Keratinocyte (primary cell): Measurements from ENCODE around the gene TBXT. TPM values are rescaled to one million over a fixed set of nuclear protein-coding genes. Genes with fewer than 3 reads are reported as not detected.

ENCODE experiments used
- DNase-seq: peaks from one replicate; pipeline ENCODE4 v3.0.0-alpha.2; 2011; ENCODE audit warnings: low read depth, missing footprints, low spot score
- FAIRE-seq: peaks from 2 replicates; lab custom pipeline; 2011; peaks lifted over from hg19 to GRCh38; lab: Jason Lieb, UNC
- H2AFZ ChIP-seq: 2 replicates; pipeline ENCODE4 v1.6.0; 2012; ENCODE audit warnings: low read length, control low read depth, inconsistent platforms; ENCODE audit not compliant: control insufficient read depth
- H3K27ac ChIP-seq: 2 replicates; pipeline ENCODE4 v1.5.1; 2011; ENCODE audit warnings: low read length; ENCODE audit not compliant: control insufficient read depth, insufficient read depth
- H3K27me3 ChIP-seq: 3 replicates; pipeline ENCODE4 v1.6.0; 2011; ENCODE audit warnings: low read length; ENCODE audit not compliant: control insufficient read depth, insufficient read depth; ENCODE audit errors: extremely low read depth
- H3K36me3 ChIP-seq, 2 experiments: 2 replicates in 1 of 2; 3 replicates in 1 of 2; pipeline ENCODE4 v1.5.1; 2011; ENCODE audit warnings: low read length in 2 of 2, mild to moderate bottlenecking in 1 of 2; ENCODE audit not compliant: control insufficient read depth in 2 of 2, insufficient read depth in 2 of 2; ENCODE audit errors: extremely low read depth in 1 of 2
- H3K4me1 ChIP-seq: 3 replicates; pipeline ENCODE4 v1.5.1; 2011; ENCODE audit warnings: low read length; ENCODE audit not compliant: control insufficient read depth, insufficient read depth; ENCODE audit errors: extremely low read depth
- H3K4me2 ChIP-seq: 3 replicates; pipeline ENCODE4 v1.6.0; 2011; ENCODE audit warnings: low read depth, low read length; ENCODE audit not compliant: control insufficient read depth, insufficient read depth; ENCODE audit errors: extremely low read depth
- H3K4me3 ChIP-seq, 3 experiments: fragments of 200-600 bp in 1 of 3; sonication (generic) in 1 of 3; 2 replicates in 2 of 3; 3 replicates in 1 of 3; pipeline ENCODE4 v1.5.1; 2011 to 2016; ENCODE audit warnings: low read length in 3 of 3, mild to moderate bottlenecking in 3 of 3, control low read depth in 2 of 3, inconsistent platforms in 1 of 3, low read depth in 1 of 3, mixed read lengths in 1 of 3, mixed run types in 1 of 3, moderate library complexity in 1 of 3; ENCODE audit not compliant: control insufficient read depth in 2 of 3, insufficient read depth in 2 of 3; ENCODE audit errors: extremely low read depth in 1 of 3
- H3K79me2 ChIP-seq: 2 replicates; pipeline ENCODE4 v1.6.0; 2012; ENCODE audit warnings: low read length; ENCODE audit not compliant: control insufficient read depth, insufficient read depth
- H3K9ac ChIP-seq: 3 replicates; pipeline ENCODE4 v1.6.0; 2011; ENCODE audit warnings: low read length; ENCODE audit not compliant: control insufficient read depth, insufficient read depth; ENCODE audit errors: extremely low read depth
- H3K9me1 ChIP-seq: 3 replicates; pipeline ENCODE4 v1.6.0; 2011; ENCODE audit warnings: low read length; ENCODE audit not compliant: control insufficient read depth, insufficient read depth; ENCODE audit errors: extremely low read depth
- H3K9me3 ChIP-seq: 2 replicates; pipeline ENCODE4 v1.5.1; 2012; ENCODE audit warnings: low read depth, low read length; ENCODE audit not compliant: control insufficient read depth
- H4K20me1 ChIP-seq: 3 replicates; pipeline ENCODE4 v1.6.0; 2011; ENCODE audit warnings: low read length; ENCODE audit not compliant: control insufficient read depth, insufficient read depth; ENCODE audit errors: extremely low read depth
- CTCF ChIP-seq, 3 experiments: IDR thresholded peaks in 1 of 3; conservative IDR thresholded peaks in 1 of 3; optimal IDR thresholded peaks in 1 of 3; 2 replicates in 2 of 3; 3 replicates in 1 of 3; pipeline versions ENCODE3 to v1.5.1; 2011; ENCODE audit warnings: low read length in 3 of 3, mild to moderate bottlenecking in 3 of 3, moderate library complexity in 2 of 3, control low read depth in 1 of 3, inconsistent platforms in 1 of 3; ENCODE audit not compliant: insufficient read depth in 2 of 3; ENCODE audit errors: extremely low read depth in 1 of 3
- EZH2 ChIP-seq: IDR thresholded peaks from one replicate; pipeline ENCODE4 v1.6.1; 2012; ENCODE audit warnings: inconsistent platforms, mild to moderate bottlenecking, low read length, moderate library complexity
- dilution Hi-C: fragments of 300-500 bp; cut with MboI; formaldehyde crosslinking; loops from one replicate; pipeline ENCODE4 v1.7.0; 2020; ENCODE audit warnings: low sequenced_read_pairs; ENCODE audit not compliant: extremely low pct_ligation_motif_present
- polyA plus RNA-seq, 5 experiments: library from polyadenylated mRNA; depleted of rRNA in 3 of 5; stranded (reverse) in 3 of 5; stranded (forward) in 1 of 5; unstranded in 1 of 5; fragments of >200 nt; gene quantifications; 1 replicate in 1 of 5; 2 replicates in 3 of 5; 3 replicates in 1 of 5; pipeline versions ENCODE4 v1.2.1 to v1.2.3, GENCODE V29; 2011 to 2012; ENCODE audit warnings: missing spikeins in 2 of 5, low read depth in 1 of 5, low replicate concordance in 1 of 5

TBXT gene
- polyA plus RNA-seq, 1 donor (not counting 4 experiments of a cell fraction or from before 2014, with no cell fraction given) = not detected

GRCh38 chr6:166162599-166163342, 4.9 kb downstream of the TBXT start:
- Histone ChIP-seq H3K79me2 (no peaks in the 10 kb centered on the region), H3K36me3 (no peaks in the 10 kb centered on the region), H3K9me1 (no peaks in the 10 kb centered on the region), H4K20me1 (no peaks in the 10 kb centered on the region), H3K27me3 (peaks cover 36% of the 10 kb centered on the region), H3K4me3 (no peak overlapping the region), H3K9ac (no peak overlapping the region), H3K9me3 (no peaks in the 10 kb centered on the region), H3K4me1 (no peaks in the 10 kb centered on the region), H3K4me2 (no peak overlapping the region), H2AFZ (no peak overlapping the region), H3K27ac (no peak overlapping the region)
- no peak for DNase-seq
- no peak for TF ChIP-seq CTCF (optimal IDR thresholded peaks at IDR 0.05 in 1 of 3, IDR thresholded peaks at IDR 0.05 in 1 of 3, conservative IDR thresholded peaks at IDR 0.05 in 1 of 3; ENCODE audit: extremely low read depth in 1 of 3, insufficient read depth in 2 of 3, low read length in 3 of 3)
- no peak for TF ChIP-seq EZH2
- FAIRE-seq = no peak
- dilution Hi-C loops = no loop called here

- no peak for FAIRE-seq
- H3K4me2 ChIP-seq = no peak overlapping the region
- no peak overlapping the region for H3K4me3 ChIP-seq
- H3K4me1 ChIP-seq = no peaks in the 10 kb centered on the region
- H3K79me2 ChIP-seq = no peaks in the 10 kb centered on the region
- no peaks in the 10 kb centered on the region for H3K27me3 ChIP-seq
- H3K9me3 ChIP-seq = no peaks in the 10 kb centered on the region
- H2AFZ ChIP-seq = no peak overlapping the region
- H3K27ac ChIP-seq = no peak overlapping the region
- dilution Hi-C loops = no loop called here
- no peaks in the 10 kb centered on the region for H3K36me3 ChIP-seq
- DNase-seq = no peak
- no peak for TF ChIP-seq EZH2
- no peak for TF ChIP-seq CTCF (optimal IDR thresholded peaks at IDR 0.05 in 1 of 3, IDR thresholded peaks at IDR 0.05 in 1 of 3, conservative IDR thresholded peaks at IDR 0.05 in 1 of 3; ENCODE audit: extremely low read depth in 1 of 3, insufficient read depth in 2 of 3, low read length in 3 of 3)
- H4K20me1 ChIP-seq = no peaks in the 10 kb centered on the region
- H3K9ac ChIP-seq = no peak overlapping the region
- no peaks in the 10 kb centered on the region for H3K9me1 ChIP-seq
These were observed 9.6 kb downstream of the TBXT start for GRCh38 chr6:166157930-166158617.
